SK-MEL-5 (cell line): ENCODE measurements around the gene RABGGTB. TPM values are rescaled to one million over a fixed set of nuclear protein-coding genes. Genes with fewer than 3 reads are reported as not detected.
A peak's percentile ranks its signal among the peaks of the same experiment; 100 is the strongest.
"Not testable (repeated sequence)": the region's sequence is repeated elsewhere in the genome, so short reads cannot be mapped to it uniquely, and the experiment has no call there.

Source experiments
- DNase-seq: peaks from one replicate; pipeline ENCODE4 v3.0.0-alpha.2; 2016; ENCODE audit warnings: low read depth, low spot score
- in situ Hi-C: cut with HindIII; loops from 2 replicates; pipeline ENCODE4 v1.10.0; 2016; ENCODE audit warnings: low sequenced_read_pairs, high pct_unique_total_duplicates, low pct_unique_long_range_greater_than_20kb
- polyA plus RNA-seq, 2 experiments: library from polyadenylated mRNA; depleted of rRNA; stranded (reverse); fragments of >200 nt; gene quantifications; 2 replicates each; pipeline ENCODE4 v1.2.3, GENCODE V29; 2015
- total RNA-seq: library from RNA; depleted of rRNA; stranded (reverse); fragments of >200 nt; shearing (Covaris generic); gene quantifications from 2 replicates; pipeline ENCODE4 v1.2.3, GENCODE V29; 2014; rRNA removed

RABGGTB gene
- total RNA-seq: 173 and 192 TPM in 2 replicates
- polyA plus RNA-seq (2015; cell fraction: cytosol; rRNA removed): 80.4 and 94.0 TPM in 2 replicates
- 722 and 965 TPM in 2 replicates for polyA plus RNA-seq (2015; cell fraction: nucleus; rRNA removed)

GRCh38 chr1:75785983-75786853, at the start of gene RABGGTB:
Gene RABGGTB, plus strand, starts transcription at chr1:75786256. Its CDS starts 16 bp downstream, at chr1:75786272.
- peak; percentile 95 for DNase-seq
- in situ Hi-C loops: no loop called here

DNA sequence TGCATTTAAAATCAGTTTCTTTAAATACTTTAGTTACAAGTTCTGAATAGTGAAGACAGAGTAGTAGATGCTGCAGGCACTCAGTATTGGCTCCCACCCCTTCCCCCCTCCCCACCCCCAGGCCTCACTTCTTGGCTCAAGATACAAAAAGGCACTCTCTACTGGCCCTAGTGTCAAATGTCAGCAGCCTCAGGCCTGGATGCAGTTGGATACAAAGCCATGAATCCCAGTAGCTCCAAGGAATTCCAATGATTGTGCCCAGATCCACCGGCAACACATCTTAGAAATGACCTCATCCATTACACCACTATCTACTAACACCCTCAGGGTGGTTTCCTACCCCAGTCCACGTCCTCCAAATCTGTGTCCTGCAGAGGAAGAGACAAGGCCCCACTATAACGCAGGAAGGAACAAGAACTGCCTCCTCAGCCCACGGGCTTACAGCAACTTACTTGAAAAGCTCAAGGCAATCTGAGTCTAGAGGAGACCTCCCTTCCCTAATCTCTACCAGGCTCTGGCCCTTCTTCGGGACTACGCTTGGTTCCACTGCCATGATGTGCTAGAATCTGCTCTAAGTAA, 43.9 kb upstream of the RABGGTB start:
- DNase-seq: peak; percentile 37
- in situ Hi-C loops: no loop called here

DNA sequence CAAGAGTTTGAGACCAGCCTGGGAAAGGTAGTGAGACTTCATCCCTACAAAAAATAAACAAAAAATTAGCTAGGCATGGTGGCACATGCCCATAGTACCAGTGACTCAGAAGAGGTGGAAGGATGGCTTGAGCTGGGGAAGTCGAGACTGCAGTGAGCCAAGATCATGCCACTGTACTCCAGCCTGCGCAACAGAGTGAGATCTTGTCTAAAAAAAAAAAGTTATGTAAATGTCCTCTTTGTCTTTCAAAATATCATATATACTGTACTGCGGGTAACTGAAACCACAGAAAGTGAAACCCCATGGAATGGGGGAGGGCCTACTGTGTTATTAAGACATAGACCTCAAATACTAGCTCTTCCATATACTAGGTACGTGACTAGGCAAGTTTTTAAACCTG, 40.8 kb upstream of the RABGGTB start:
- DNase-seq: peak; percentile 32
- in situ Hi-C loops: no loop called here

GRCh38 chr1:75757210-75757609, 28.8 kb upstream of the RABGGTB start:
- DNase-seq, in situ Hi-C loops: not testable (repeated sequence)

GRCh38 chr1:75758543-75758942, 27.5 kb upstream of the RABGGTB start:
- in situ Hi-C loops, DNase-seq: not testable (repeated sequence)

GRCh38 chr1:75764057-75764655, 21.9 kb upstream of the RABGGTB start:
- in situ Hi-C loops: no loop called here
- DNase-seq: no peak

DNA sequence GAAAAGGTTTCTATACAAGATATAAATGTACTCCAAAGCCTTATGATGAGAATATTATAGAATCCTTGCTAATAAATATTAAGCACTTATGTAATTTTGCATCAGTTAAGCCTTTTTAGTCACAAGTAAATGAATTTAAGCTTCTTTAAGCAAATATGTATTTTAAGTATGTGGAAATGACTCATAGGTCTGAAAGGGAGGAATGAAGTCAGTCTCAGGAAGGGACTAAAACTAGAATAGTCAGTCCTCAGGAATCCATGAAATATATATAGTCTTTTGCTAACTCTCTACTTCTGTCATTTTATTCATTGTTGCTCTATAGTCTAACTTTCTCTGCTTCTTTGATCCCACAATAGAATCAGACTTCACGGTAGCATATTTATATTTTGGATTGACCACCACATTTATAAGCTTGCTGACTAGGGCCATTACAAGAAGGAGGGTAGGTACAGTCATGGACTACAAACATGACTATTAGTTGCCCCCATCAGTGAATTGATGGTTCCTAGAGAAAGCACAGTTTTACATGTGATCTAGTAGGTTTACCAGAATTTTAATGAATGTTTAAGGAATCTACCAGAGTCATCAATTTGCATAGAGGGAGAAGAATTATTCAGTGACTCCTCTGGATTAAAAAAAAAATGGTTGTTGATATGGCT, 20.2 kb upstream of the RABGGTB start:
- in situ Hi-C loops: no loop called here
- DNase-seq: no peak

DNA sequence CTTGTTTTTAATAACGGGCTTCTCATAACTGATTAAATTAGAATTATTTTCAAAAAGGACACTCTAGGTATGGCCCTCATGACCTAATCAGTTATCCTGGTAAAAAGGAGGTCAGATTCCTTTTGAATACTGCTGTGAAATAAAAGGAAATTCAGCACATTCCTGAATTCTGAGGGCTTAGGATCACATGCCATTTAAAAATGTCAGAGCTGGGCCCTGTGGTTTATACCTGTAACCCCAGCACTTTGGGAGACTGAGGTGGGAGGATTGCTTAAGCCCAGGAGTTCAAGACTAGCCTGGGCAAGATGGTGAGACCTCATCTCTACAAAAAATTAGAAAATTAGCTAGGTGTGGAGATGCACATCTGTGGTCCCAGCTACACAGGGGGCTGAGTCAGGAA, 18.0 kb upstream of the RABGGTB start:
- DNase-seq: no peak
- in situ Hi-C loops: no loop called here

- DNase-seq: no peak
- in situ Hi-C loops: no loop called here
Observed at GRCh38 chr1:75770761-75771160, 15.3 kb upstream of the RABGGTB start.

GRCh38 chr1:75771978-75772377, 14.1 kb upstream of the RABGGTB start:
- in situ Hi-C loops: no loop called here
- no peak for DNase-seq

DNA sequence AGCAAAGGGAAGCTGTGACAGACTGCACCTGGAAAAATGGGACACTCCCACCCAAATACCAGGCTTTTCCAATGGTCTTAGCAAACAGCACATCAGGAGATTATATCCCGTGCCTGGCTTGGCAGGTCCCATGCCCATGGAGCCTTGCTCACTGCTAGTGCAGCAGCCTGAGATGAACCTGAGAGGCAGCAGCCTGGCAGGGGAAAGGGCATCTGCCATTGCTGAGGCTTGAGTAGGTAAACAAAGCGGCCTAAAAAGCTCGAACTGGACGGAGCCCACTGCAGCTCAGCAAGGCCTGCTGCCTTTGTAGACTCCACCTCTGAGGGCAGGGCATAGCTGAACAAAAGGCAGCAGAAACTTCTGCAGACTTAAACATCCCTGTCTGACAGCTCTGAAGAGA, 8.2 kb upstream of the RABGGTB start:
- in situ Hi-C loops: not testable (repeated sequence)

DNA sequence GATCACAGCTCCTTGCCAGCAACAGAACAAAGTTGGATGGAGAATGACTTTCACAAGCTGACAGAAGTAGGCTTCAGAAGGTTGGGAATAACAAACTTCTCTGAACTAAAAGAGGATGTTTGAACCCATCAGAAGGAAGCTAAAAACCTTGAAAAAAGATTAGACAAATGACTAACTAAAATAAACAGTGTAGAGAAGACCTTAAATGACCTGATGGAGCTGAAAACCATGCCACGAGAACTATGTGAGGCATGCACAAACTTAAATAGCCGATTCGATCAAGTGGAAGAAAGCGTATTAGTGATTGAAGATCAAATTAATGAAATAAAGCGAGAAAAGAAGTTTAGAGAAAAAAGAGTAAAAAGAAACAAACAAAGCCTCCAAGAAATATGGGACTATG, 7.4 kb upstream of the RABGGTB start:
- DNase-seq, in situ Hi-C loops: not testable (repeated sequence)

More for the DNA sequence above, 8.2 kb upstream of the RABGGTB start:
- DNase-seq: not testable (repeated sequence)

GRCh38 chr1:75780183-75780582, 5.9 kb upstream of the RABGGTB start:
- in situ Hi-C loops, DNase-seq: not testable (repeated sequence)

- in situ Hi-C loops, DNase-seq: not testable (repeated sequence)
Observed at GRCh38 chr1:75783920-75784319, 2.1 kb upstream of the RABGGTB start.

DNA sequence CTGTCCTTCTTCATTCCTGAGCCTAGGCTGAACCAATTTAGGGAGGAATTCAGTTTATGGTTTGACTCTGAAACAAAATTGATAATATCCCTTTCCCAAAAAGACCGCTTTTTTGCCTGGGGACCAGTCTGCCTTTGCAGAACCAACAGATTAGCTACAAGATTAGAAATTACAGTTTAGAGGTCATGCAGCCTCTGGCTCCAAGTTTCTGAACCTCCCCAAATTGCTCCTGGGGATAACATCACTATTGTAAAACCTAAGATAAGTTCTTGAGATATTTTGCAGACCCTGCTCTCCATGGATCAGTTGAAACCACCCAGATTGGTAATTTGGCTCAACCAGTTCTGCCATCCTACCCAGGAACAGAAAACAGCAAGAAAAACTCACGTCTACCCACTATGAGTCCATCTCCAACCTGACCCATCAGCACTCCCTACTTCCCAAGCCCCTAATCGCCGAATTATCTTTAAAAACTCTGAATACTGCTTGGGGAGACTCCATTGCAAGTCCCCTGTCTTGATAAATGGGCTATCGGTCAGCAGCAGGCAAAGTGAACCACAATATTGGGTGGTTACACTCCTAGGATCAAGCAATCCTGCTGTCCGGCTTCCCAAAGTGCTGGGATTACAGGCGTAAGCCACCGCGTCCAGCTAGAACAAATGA, 605 bp upstream of the RABGGTB start:
- in situ Hi-C loops: no loop called here
- no peak for DNase-seq

DNA sequence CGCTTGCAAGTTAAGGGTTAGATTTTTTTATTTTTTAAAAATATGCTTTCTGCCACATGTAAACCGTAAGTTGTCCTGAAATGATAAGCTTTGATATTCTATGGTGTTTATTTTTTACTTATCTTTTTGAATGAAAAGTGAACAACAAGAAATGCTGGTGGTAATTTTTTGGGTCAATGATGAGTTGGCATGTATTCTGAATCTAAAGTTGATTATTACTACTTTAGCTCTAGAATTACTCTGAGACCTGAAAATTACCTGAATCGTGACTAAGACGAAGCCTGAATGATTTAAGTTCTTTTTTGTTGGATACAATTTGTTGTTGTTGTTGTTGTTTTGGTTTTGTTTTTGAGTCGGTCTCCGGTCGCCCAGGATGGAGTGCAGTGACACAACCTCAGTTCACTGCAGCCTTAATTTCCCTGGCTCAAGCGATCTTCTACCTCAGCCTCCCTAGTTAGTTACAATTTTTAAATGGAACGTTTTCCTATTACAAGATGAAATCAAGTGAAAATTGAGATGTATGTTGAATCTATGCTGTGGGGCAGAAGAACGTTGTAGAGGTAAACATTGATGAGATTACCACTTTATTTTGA, 941 bp downstream of the RABGGTB start:
- in situ Hi-C loops: no loop called here
- DNase-seq: no peak

GRCh38 chr1:75787524-75787923, 1.5 kb downstream of the RABGGTB start:
- DNase-seq: no peak
- in situ Hi-C loops: no loop called here
